Neural cell (in vitro differentiated cells): Measurements from ENCODE around the gene MYLIP. TPM values are rescaled to one million over a fixed set of nuclear protein-coding genes. Genes with fewer than 3 reads are reported as not detected.

Experiments
- H2AFZ ChIP-seq: fragments of 200-600, 300-800 bp; sonication (generic), shearing (Covaris generic); 2 replicates; pipeline ENCODE4 v1.6.0; 2014; ENCODE audit warnings: low read depth, mild to moderate bottlenecking, antibody characterized with exemption, low read length, moderate library complexity
- H3F3A ChIP-seq: fragments of 200-600 bp; shearing (Covaris generic); 2 replicates; pipeline ENCODE4 v1.6.1; 2016; ENCODE audit warnings: mild to moderate bottlenecking, moderate library complexity, mixed read lengths, antibody characterized with exemption, low read length; ENCODE audit not compliant: insufficient read depth, poor library complexity, severe bottlenecking
- H3K27ac ChIP-seq: fragments of 200-600, 300-800 bp; sonication (generic), shearing (Covaris generic); 2 replicates; pipeline ENCODE4 v1.5.1; 2014; ENCODE audit warnings: mild to moderate bottlenecking, low read length, moderate library complexity
- H3K27me3 ChIP-seq: fragments of 300-800, 200-600 bp; sonication (generic), shearing (Covaris generic); 2 replicates; pipeline ENCODE4 v1.6.0; 2014; ENCODE audit warnings: mild to moderate bottlenecking, low read depth, low read length, moderate library complexity; ENCODE audit not compliant: insufficient read depth
- H3K36me3 ChIP-seq: fragments of 300-800, 200-600 bp; sonication (generic), shearing (Covaris generic); 2 replicates; pipeline ENCODE4 v1.5.1; 2014; ENCODE audit warnings: mild to moderate bottlenecking, antibody characterized with exemption, low read length, moderate library complexity; ENCODE audit not compliant: insufficient read depth
- H3K4me2 ChIP-seq: fragments of 300-800, 200-600 bp; sonication (generic), shearing (Covaris generic); 2 replicates; pipeline ENCODE4 v1.6.0; 2014; ENCODE audit warnings: mild to moderate bottlenecking, low read length
- H3K4me3 ChIP-seq: fragments of 300-800, 200-600 bp; sonication (generic), shearing (Covaris generic); 2 replicates; pipeline ENCODE4 v1.5.1; 2014; ENCODE audit warnings: mild to moderate bottlenecking, low read length, moderate library complexity
- H3K79me2 ChIP-seq: fragments of 200-600 bp; shearing (Covaris generic); replicated peaks from 2 replicates; pipeline ENCODE4 v1.6.0; 2014; ENCODE audit warnings: mild to moderate bottlenecking, low read length, moderate library complexity; ENCODE audit not compliant: insufficient read depth
- H3K9ac ChIP-seq: fragments of 300-800, 200-600 bp; sonication (generic), shearing (Covaris generic); 2 replicates; pipeline ENCODE4 v1.6.1; 2016; ENCODE audit warnings: mild to moderate bottlenecking, low read length, mixed read lengths
- H3K9me2 ChIP-seq: fragments of 200-600 bp; shearing (Covaris generic); 2 replicates; pipeline ENCODE4 v1.6.1; 2016; ENCODE audit warnings: mild to moderate bottlenecking, low read length, mixed read lengths; ENCODE audit not compliant: insufficient read depth
- H3K9me3 ChIP-seq: fragments of 200-600, 300-800 bp; sonication (generic), shearing (Covaris generic); 2 replicates; pipeline ENCODE4 v1.6.1; 2016; ENCODE audit warnings: mild to moderate bottlenecking, mixed run types, low read length, moderate library complexity, mixed read lengths
- H4K20me1 ChIP-seq: fragments of 200-600 bp; shearing (Covaris generic); 2 replicates; pipeline ENCODE4 v1.6.1; 2016; ENCODE audit warnings: mild to moderate bottlenecking, mixed run types; ENCODE audit not compliant: insufficient read depth
- EP300 ChIP-seq: fragments of 450-650 bp; conservative IDR thresholded peaks from 2 replicates; pipeline ENCODE4 v1.6.1; 2014; ENCODE audit warnings: antibody characterized with exemption, mild to moderate bottlenecking, moderate library complexity; ENCODE audit not compliant: poor library complexity, severe bottlenecking
- EZH2 ChIP-seq: fragments of 200-600, 300-800 bp; shearing (Covaris generic), sonication (generic); IDR thresholded peaks from 2 replicates; pipeline ENCODE4 v1.6.1; 2014; ENCODE audit warnings: antibody characterized with exemption, low read length, borderline replicate concordance, mild to moderate bottlenecking; ENCODE audit not compliant: insufficient read depth, poor library complexity, severe bottlenecking
- MXI1 ChIP-seq: fragments of 450-650 bp; conservative IDR thresholded peaks from 2 replicates; pipeline ENCODE4 v1.6.1; 2014; ENCODE audit warnings: antibody characterized with exemption, mild to moderate bottlenecking; ENCODE audit not compliant: poor library complexity, severe bottlenecking
- POLR2AphosphoS5 ChIP-seq: IDR thresholded peaks from 2 replicates; pipeline ENCODE4 v1.6.1; 2012
- RAD21 ChIP-seq: fragments of 450-650 bp; conservative IDR thresholded peaks from 2 replicates; pipeline ENCODE4 v1.6.1; 2014; ENCODE audit warnings: antibody characterized with exemption, mild to moderate bottlenecking, moderate library complexity
- SMC3 ChIP-seq: fragments of 450-650 bp; conservative IDR thresholded peaks from 2 replicates; pipeline ENCODE4 v1.6.1; 2014; ENCODE audit warnings: antibody characterized with exemption, mild to moderate bottlenecking, moderate library complexity; ENCODE audit not compliant: poor library complexity
- TAF1 ChIP-seq: IDR thresholded peaks from 2 replicates; pipeline ENCODE4 v1.6.1; 2012; ENCODE audit warnings: low read depth
- polyA plus RNA-seq: library from polyadenylated mRNA; depleted of rRNA; stranded (reverse); fragments of >200 nt; gene quantifications from 2 replicates; pipeline ENCODE4 v1.2.3, GENCODE V29; 2014
- TF ChIP-seq, protein P1 (sequence below): IDR thresholded peaks from 2 replicates; pipeline ENCODE4 v1.6.1; 2012; ENCODE audit warnings: borderline replicate concordance
- TF ChIP-seq, protein P2 (sequence below): fragments of 450-650 bp; IDR thresholded peaks from 2 replicates; pipeline ENCODE4 v1.5.1; 2014; ENCODE audit warnings: antibody characterized with exemption, mild to moderate bottlenecking, moderate library complexity; ENCODE audit not compliant: poor library complexity, severe bottlenecking

The MYLIP gene
- polyA plus RNA-seq, 1 donor from 2014 or later = 8.1 TPM

DNA sequence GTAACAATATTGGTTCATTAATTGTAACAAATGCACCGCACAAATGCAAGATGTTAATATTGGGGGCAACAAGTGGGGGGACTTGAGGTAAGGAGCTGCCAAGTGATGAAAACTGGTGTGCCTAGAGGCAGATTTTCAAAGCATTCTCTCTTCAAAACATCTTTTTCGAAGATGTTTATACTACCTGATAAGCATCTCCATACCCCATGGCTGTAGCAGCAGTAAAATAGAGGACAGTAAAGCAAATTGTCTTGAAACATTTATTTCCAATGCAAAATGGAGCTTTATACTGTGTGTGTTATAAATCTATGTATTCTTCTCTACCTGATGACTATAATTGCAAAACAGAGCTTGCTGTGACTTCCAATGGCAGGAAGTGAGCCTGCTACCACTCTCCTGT lies 42.5 kb downstream of the MYLIP start:
- Histone ChIP-seq H3F3A (no peaks in the 10 kb centered on the region), H2AFZ (no peak overlapping the region), H3K9ac (no peak overlapping the region), H3K27me3 (no peaks in the 10 kb centered on the region), H3K27ac (no peak overlapping the region), H3K4me3 (no peak overlapping the region), H4K20me1 (no peaks in the 10 kb centered on the region), H3K36me3 (no peaks in the 10 kb centered on the region), H3K79me2 (no peaks in the 10 kb centered on the region), H3K9me3 (no peaks in the 10 kb centered on the region), H3K9me2 (no peaks in the 10 kb centered on the region), H3K4me2 (no peak overlapping the region)
- no peak for TF ChIP-seq EZH2
- TF ChIP-seq SMC3 = no peak
- TF ChIP-seq, protein P1, sequence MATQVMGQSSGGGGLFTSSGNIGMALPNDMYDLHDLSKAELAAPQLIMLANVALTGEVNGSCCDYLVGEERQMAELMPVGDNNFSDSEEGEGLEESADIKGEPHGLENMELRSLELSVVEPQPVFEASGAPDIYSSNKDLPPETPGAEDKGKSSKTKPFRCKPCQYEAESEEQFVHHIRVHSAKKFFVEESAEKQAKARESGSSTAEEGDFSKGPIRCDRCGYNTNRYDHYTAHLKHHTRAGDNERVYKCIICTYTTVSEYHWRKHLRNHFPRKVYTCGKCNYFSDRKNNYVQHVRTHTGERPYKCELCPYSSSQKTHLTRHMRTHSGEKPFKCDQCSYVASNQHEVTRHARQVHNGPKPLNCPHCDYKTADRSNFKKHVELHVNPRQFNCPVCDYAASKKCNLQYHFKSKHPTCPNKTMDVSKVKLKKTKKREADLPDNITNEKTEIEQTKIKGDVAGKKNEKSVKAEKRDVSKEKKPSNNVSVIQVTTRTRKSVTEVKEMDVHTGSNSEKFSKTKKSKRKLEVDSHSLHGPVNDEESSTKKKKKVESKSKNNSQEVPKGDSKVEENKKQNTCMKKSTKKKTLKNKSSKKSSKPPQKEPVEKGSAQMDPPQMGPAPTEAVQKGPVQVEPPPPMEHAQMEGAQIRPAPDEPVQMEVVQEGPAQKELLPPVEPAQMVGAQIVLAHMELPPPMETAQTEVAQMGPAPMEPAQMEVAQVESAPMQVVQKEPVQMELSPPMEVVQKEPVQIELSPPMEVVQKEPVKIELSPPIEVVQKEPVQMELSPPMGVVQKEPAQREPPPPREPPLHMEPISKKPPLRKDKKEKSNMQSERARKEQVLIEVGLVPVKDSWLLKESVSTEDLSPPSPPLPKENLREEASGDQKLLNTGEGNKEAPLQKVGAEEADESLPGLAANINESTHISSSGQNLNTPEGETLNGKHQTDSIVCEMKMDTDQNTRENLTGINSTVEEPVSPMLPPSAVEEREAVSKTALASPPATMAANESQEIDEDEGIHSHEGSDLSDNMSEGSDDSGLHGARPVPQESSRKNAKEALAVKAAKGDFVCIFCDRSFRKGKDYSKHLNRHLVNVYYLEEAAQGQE = no peak
- TF ChIP-seq EP300 = no peak
- TF ChIP-seq, protein P2, sequence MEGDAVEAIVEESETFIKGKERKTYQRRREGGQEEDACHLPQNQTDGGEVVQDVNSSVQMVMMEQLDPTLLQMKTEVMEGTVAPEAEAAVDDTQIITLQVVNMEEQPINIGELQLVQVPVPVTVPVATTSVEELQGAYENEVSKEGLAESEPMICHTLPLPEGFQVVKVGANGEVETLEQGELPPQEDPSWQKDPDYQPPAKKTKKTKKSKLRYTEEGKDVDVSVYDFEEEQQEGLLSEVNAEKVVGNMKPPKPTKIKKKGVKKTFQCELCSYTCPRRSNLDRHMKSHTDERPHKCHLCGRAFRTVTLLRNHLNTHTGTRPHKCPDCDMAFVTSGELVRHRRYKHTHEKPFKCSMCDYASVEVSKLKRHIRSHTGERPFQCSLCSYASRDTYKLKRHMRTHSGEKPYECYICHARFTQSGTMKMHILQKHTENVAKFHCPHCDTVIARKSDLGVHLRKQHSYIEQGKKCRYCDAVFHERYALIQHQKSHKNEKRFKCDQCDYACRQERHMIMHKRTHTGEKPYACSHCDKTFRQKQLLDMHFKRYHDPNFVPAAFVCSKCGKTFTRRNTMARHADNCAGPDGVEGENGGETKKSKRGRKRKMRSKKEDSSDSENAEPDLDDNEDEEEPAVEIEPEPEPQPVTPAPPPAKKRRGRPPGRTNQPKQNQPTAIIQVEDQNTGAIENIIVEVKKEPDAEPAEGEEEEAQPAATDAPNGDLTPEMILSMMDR = no peak
- TF ChIP-seq MXI1 = no peak
- TF ChIP-seq POLR2AphosphoS5 = no peak
- no peak for TF ChIP-seq TAF1
- TF ChIP-seq RAD21 = no peak

DNA sequence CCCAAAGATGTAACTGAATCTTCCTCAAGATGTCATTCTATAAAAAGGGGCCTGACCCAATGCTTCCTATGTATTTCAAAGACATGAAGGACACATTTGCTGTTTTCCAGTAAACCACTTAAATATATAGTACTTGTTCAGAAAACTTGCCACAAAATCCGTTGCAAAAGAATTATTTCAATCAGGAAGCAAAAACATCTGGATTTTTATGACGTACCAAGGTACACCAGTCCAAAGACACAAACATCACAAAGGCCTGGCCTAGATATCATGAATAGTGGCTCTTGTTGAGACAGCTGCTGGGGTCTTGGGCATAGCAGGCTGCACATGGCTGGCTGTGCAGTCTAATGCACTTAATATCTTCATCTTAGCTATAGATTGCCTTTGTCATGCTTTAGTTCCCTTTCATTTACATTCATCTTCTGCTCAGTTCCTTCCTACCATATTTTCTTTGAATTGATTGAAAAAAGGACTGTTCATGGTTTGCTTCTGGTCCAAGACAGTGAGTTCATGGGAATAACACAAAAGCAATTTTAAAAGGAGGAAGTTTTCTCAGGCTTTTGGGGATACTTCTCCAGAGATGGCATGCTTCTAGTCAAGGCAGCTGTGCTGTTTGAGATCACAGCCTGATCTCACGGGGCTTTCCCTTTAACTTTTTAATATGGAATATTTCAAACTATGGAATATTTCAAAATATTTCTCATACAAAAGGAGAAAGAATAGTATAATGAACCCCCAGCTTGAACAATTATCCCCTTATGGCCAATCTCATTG lies 44.5 kb downstream of the MYLIP start:
- H3K9ac ChIP-seq = no peak overlapping the region

More for the DNA sequence above, 44.5 kb downstream of the MYLIP start:
- Histone ChIP-seq H3K79me2 (no peaks in the 10 kb centered on the region), H3F3A (no peaks in the 10 kb centered on the region), H3K9me3 (no peaks in the 10 kb centered on the region), H3K27me3 (no peaks in the 10 kb centered on the region), H3K4me2 (no peak overlapping the region), H3K27ac (no peak overlapping the region), H3K9me2 (no peaks in the 10 kb centered on the region), H4K20me1 (no peaks in the 10 kb centered on the region), H3K4me3 (no peak overlapping the region), H2AFZ (no peak overlapping the region), H3K36me3 (no peaks in the 10 kb centered on the region)
- no peak for TF ChIP-seq EP300
- no peak for TF ChIP-seq TAF1
- TF ChIP-seq, protein P1 = no peak
